HG03039 (cell line): ENCODE data around the gene CTU2.

Source experiments
- ATAC-seq: cut with Tn5 transposase; IDR thresholded peaks from one replicate; pipeline ENCODE4 v1.9.1; 2021; ENCODE audit warnings: mild to moderate bottlenecking, moderate library complexity; ENCODE audit not compliant: unreplicated experiment

The CTU2 gene

DNA sequence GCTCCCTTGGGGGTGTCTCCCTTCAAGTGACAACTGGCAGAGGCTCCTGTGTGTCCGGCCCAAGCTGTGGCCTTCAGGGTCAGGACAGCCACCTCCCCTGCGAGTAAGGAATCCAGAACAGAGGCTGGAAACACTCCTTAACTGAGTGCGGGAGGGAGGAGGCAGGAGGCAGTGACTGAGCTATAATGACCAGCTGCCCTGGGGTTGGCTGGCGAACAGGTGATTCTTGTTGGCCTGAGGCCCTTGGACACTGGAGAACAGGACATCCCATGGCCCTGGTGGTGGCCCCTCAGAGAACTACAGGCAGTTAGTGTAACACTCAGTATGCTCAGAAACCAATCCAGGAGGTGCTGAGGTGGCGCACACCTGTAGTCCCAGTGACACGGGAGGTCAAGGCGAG, 10.6 kb upstream of the CTU2 start:
- ATAC-seq, result no peak

DNA sequence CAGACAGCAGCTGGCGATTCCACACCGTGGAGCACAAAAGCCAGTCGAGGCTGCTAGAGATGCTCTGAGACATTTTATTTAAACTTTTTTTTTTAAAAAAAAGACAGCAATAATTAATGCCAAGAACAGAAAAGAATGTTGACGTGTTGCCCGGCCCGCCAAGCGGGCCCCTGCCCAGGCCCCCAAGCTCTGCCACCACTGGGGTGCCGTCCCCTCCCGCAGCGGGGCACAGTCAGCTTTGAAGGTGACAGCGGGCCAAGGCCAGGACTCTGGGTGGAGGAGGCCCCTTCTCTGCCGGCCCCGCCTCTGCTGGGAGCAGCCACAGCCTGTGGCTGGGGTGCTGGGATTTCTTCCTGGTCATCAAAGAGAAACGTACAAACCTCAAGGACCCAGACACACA, 9.9 kb upstream of the CTU2 start:
- no peak for ATAC-seq

DNA sequence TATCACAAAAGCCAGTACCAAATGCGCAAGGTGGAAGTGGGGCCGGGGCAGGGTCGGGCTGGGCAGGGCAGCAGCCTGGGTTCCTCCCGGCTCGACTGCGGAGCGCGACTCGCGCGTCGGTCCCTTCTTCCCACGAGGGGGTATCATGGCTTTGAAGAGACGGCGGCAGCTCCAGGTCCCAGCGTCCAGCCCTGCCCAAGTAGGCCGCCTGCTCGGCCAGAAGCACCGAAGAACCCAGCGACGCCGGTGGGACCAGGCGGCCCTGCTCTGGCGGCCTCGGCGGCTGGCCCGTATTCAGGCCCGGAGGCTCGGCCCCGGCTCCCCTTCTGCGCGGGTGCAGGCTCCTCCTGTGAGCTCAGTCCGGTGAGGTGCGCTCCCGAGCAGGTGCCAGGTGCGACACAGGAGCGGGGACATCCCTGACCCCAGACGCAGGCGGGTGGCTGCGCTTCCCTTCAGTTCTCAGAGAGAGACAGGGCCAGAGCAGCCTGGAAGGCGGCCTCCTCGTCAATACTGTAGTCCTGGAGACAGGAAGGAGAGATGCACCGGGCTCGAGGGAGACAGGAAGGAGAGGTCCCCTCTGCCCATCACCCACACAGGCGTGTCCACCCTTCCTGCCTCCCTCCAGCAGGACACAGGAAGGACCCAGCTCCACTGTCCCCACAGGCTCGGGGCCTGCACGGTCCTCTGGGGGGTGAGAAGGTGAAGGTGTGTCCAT, 9.0 kb upstream of the CTU2 start:
- ATAC-seq, result no peak

DNA sequence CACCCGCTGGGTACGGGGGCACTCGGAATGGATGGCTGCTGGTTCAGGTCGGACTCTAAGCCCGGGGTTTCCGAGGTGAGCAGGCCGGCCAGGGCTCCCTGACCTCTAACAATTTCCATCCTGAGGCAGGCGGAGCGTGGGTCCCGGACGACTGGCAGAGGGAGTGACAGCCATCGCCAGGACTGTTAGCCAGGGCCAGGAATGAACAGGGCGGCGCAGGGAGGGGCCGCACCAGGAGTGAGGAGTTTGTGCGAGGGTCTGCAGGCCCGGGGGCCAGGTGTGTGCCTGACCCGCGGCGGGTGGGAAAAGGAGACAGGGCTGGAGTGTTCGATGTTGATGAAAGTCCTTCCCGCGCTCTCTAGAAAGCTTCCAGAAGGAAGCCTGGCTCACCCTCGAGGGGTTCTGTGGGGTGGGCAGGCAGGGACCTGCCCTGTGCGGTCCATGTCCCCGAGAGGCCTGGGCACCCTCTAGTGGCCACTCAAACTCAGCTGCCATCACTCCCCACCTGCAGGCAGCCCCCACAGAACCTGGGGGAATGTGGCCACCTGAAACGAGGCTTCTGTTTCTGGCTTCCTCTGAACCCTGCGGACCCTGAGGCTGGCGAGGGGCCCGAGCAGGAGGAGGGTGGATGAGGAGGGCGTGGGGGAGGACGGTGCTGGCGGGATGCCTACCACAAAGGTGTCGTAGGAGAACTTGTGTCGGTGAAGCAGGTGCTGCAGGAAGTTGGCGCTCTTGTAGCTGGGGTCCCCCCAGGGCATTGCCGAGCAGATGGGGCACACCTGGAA, 8.3 kb upstream of the CTU2 start:
- no peak for ATAC-seq

DNA sequence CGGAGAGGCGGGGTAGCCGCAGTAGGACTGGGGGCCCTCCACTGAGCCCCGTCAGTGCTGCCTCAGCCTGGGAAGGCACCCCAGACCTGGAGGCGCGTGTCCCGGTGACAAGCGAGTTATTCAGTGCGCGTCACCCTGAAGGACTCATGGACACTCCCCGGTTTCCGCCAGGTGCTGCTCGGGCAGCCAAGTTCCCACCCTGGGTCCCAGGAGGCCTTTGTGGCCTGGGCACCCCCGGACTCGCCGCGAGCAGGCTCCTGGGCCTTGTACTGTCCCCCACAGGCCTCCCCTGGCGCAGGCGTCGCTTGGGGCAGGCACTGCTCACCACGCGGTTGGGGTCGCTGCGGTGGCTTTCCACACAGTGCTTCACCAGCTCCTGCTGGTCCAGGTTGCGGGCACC, 7.7 kb upstream of the CTU2 start:
- no peak for ATAC-seq

DNA sequence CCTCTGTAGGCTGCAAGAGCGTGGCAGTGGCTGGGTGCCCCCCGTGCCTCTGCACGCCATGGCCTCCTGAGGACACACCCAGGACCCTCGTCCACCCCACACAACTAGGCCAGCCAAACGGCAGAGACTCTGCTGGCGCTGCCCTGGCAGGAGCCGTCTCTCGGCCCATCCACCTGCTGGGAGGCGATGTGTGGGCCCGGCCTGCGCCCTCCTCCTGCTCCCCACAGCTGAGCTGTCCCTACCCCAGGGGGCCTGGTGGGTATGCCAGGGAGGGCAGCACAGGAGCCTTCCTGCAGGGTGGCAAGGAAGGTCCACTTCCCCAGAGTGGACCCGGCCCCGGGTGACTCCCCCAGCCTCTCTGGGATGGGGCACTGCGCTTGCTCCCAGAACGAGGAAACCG, 7.1 kb upstream of the CTU2 start:
- no peak for ATAC-seq

DNA sequence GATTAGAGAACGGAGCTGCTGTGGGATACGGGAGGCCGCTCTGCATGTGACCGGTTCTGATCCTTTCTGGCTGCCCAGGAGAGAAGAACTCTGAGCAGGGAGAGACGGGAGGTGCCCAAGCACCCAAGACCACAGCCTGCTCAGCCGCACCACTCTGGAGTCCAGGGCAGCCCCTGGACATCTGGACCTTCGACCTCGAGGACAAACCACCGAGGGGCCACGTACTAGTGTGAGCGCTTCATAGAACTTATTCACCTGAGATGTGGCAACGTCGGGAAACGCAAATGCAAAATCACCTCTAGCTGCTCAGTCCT, 6.0 kb upstream of the CTU2 start:
- no peak for ATAC-seq

DNA sequence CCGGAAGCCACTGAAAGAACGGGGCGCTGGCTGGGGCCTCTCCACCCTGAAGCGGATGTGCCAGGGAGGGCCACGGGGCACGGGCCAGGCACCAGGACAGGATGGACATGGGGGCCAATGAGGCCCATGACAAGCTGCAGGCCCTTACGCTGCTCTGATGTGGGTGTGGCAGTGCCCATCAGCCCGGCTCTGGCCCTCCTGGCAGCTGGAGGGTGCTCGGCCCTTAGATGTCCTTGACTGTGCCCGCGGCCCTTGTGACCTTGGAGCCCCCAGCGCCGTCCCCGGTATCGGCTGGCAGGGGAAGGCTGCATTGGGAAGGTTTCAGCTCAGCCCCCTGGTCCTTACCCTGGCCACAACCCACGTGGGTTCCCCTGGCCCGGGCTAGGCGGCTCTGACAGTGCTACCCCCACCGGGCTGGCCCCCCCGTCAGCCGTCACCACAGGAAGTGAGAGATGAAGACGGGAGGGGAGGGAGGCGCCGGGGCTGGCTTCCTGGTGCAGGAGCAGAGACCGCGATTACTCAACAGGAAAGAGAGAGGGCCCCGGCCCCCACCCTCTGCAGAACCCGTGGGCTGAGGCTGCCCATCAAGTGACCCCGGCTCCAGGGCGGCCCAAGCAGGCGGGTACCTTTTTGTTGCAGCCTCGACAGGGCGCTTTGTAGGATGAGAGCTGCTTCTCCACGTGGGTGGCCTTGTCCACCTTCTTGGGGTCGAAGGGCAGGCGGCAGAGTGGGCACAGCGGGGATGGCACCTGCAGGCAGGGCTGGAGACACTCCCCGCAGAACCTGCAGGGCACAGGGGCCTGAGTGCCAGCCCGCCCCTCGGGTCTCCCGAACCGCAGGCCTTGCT, 5.4 kb upstream of the CTU2 start:
- peak; percentile 55 for ATAC-seq

DNA sequence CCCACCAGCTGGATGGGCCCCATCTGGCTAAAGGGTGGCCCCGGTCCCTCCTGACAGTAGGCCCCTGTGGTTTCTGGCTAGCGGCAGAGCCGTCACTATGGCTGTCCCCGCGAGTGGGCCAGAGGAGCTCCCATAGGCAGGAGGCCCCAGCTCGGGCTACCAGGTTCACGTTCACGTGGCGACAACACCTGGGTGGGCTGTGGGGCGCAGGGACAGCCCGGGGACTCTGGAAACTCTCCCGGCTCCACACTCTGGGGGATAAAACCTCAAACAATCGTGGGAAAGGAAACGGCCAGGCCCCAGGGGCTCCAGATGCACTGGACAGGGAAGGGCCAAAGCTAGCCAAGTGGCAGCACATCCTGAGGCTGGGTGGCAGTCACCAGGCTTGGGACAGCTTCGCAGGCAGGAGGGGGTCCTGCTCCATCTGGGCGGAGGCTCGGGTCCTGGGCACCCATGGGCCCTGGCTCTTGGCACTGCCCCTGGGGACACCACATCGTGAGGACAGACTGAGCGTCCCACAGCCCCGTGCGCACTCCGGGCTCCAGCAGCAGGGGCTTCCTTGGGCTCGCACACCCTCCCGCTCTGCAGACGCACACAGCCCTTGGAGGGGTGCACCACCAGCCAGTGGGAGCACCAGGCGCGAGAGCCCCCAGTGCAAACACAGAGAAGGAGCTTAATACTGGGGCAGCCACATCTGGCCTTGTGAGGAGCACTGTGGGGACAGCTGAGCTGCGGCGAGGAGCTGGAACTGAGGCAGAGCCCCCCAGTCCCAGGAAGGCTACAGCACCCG, 4.5 kb upstream of the CTU2 start:
- no peak for ATAC-seq

DNA sequence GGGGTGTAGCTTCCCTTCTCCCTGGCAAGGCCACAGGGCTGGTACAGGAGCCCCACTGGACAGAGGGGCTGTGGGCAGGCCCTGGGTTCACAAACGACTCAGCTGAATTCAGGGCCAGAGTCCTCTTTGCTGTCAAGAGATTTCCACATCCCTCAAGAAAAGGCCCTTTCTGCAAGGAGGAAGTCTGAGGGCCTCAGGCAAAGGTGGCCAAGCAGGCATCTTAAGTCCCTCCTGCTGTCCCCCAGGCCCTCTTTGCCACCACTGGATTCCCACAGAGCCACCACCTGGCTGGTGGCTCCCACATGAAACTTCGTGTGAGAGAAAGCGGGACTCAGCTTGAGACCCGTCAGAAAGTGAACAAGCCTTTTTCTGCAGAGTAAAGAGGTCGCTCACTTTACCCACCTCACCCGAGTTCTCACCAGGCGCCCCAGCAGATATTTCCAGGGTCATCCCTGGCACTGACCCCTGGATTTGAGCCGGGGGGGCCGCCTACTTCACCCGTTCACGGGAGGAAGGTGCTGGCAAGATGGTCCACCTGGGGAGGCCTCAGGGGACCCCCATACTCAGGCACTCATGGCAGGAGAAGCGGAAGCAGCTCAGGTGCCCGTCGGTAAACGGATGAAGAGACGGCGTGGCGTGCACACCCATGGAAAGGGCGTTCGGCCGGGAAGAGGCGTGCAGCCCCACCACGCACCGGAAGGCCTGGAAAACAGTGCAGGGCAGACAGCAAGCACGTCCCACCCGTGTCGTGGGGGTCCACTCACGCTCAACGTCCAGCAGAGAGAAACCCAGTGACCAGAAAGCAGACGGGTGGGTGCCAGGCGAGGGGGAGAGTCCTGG, 3.7 kb upstream of the CTU2 start:
- no peak for ATAC-seq

DNA sequence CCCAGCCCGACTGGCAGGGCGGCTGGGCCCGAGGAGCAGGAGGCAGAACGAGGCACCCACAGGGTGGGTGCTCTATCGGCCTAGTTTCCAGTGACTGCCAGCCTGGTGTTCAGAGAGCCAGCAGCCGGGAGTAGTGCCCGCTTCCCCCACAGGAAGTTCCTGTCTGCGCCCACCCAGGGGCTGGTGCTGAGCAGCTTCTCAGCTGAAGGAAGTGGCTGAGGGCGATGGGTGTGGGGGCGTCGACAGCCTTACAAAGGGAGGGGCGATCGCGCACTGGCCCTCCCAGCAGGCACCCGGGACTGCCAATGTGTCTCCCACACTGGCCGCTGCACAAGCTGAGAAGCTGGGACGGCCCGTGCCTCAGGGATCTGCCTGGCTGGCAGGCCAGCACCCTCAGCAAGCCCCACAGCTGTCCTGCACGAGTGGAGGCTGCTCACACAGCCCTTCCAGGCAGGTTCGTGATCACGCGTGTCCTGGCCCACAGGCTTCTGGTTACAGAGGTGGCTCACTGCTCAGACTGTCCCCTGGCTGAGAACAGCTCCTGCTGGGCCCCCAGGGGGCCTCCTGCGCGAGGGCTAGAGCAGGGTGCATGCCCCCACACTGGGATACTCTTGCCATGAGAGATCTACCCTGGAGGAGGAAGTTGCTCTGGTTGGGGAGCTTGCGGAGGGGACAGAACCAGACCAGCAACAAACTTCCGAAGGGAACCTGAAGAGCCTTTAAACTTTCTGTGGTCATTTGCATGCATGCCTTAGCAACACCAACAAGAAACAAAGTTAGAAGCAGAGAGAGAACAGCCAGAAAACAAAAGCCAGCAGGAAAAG, 2.6 kb upstream of the CTU2 start:
- ATAC-seq, result no peak

DNA sequence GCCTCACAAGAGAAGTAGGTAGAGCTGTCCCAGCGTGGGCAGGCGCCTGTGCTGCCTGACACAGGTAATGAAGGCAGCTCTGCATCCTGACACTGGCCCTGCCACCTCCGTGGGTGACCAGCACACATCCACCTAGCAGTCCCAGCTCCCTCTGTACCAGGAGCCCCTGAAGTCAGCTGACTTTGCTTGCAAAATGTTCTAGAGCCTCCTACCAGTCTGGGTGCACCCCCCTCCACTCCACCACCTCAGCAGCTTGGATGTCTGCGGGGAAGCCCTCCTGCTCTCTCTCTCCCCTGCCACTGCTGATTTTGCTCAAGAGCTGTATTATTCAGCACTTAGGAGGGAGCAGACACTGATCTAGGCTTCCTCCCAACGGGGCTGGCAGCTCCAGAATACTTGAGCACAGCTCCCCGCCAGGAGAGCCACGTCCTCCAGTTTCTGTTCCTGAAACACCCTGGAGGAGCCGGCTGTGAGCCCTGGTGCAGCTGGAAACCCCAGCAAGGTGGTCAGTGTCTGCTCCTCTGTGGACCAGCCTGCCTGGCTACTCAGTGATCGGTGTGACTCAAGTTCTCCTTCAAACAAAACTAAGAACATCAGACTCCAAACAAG, 1.1 kb upstream of the CTU2 start:
- ATAC-seq, result no peak

DNA sequence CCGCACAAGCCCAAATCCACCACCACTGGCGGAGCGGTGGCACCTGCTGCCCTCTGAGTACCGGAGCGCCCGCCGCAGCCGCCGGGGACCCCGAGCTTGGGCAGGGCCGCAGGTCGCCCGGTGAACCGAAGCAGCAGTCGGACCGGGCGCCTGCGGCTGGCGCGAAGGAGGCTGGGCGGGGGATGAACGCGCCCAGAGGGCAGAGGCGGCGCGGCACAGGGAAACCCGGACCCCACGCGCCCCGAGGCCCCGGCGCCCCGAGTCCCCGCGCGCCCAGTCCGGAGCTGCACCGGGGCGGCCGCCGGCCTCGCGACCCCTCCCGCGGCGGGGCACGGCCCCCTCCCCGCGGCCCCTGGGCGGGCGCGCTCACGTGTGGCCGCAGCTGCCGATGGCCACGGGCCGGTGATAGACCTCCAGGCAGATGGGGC, 488 bp upstream of the CTU2 start:
- ATAC-seq, result peak; percentile 8

DNA sequence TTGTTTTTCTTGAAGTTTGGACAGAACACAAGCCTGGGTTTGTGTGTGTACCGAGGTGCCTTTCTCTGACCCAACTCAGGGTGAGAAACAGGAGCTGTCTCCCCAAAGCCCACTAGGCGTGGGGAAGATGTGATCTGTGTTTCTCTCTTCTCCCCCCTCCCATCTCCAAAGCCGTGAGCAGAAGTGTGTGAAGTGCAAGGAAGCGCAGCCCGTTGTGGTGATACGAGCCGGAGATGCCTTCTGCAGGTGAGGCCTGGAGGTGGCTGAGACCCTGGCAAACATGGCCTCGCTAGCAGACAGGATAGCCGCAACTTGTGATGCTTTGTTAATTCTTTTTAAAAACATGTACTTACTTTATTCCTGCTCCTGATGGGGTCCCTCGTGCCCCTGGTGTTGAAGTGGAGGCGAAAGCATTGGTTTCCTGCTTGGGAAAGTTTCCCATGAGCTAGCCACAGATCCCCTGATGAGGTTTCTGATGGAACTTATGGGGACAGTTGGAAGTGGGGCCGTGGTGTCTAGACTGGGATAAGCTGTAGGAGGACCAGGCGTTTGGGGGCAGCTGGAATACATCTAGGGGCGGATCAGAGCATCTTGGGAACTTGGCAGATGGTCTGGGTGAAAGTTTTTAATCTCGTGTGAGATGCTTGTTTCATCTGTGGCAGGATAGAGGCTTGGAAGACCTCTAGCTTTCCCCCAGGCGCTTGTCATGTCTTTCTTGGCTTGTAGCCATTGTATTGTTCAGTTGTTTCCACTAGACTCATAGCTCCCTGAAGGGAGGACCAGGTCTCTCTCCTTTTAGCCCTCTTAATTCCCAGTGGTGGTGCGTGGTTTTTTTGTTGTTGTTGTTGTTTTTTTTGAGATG, 893 bp downstream of the CTU2 start:
- ATAC-seq, result no peak

DNA sequence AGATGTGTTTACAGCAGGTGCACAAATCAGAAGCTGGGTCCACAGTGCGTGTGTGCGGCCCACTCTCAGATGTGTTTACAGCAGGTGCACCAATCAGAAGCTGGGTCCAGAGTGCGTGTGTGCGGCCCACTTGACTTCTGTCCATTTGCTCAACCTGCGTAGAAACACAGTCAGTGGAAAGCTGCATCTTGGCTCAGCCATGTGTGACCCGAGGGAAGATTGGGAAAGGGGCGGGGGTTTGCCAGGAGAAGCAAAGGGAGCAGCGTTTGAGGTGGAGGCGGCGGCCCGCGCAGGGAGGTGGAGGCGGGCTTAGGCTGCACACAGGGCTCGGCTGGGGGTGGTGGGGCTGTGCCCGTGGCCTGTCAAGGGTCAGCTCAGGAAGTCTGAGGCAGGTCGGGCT, 4.3 kb downstream of the CTU2 start:
- no peak for ATAC-seq

DNA sequence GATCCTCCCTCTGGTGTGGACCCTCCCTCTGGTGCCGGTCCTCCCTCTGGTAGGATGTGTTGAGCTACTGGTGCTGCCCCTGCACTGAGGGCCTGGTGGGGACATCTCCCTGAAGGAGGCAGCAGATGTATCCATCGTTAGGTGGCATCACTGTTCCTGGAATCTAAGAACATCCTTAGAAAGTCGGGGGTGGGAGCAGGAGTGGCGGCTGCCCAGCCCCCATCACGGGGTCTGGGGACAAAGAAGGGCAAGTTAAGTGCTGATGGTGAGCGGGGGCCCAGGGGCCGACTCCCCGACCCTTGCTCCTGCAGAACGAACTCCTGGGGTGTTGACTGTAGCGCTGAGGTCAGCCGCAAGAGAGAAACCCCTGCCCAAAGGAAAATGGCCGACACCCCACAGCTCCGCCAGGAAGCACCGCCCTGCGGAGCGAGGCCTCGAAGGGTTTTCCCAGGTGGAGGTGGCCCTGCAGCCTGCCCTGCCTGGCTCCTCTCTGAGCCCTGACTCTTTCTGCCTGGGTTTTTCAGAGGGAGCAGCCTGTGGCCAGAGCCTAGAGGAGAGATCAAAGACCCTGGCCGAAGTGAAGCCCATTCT, 5.5 kb downstream of the CTU2 start:
- no peak for ATAC-seq

DNA sequence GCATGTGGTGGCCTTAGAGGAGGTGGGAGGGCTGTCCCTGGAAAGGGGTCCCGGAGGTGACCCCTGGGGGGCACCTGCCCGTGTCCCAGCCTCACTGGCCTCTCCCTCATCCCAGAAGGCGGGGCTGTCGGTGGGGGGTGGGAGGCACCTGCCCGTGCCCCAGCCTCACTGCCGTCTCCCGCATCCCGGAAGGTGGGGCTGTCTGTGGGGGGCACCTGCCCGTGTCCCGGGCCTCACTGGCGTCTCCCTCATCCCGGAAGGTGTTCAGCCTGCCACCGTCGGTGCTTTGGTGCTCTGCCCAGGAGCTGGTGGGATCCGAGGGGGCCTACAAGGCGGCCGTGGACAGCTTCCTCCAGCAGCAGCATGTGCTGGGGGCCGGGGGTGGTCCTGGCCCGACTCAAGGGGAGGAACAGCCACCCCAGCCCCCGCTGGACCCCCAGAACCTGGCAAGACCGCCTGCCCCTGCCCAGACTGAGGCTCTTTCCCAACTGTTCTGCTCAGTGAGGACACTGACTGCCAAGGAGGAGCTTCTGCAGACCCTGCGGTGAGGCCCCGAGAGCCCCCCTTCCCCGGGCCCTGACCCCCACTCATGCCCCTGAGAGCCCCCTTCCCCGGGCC, 6.2 kb downstream of the CTU2 start:
- ATAC-seq, result no peak
